PC-9 (cell line): ENCODE data around the gene CIRBP. TPM values are rescaled to one million over a fixed set of nuclear protein-coding genes. Genes with fewer than 3 reads are reported as not detected.
A peak's percentile ranks its signal among the peaks of the same experiment; 100 is the strongest.

Experiments
- BruUV-seq: library from RNA; stranded (reverse); fragments of 400-500 nt; replicated peaks from 2 replicates; lab custom pipeline; 2021; lab: Mats Ljungman, UMichigan
- CTCF ChIA-PET: fragments of 300-600 bp; sonication (Branson Sonifier 250); formaldehyde crosslinking; loops from one replicate; lab custom pipeline; 2022; ENCODE audit warnings: antibody characterized with exemption; lab: Charles Lee
- POLR2A ChIA-PET: fragments of 300-600 bp; sonication (Branson Sonifier 250); formaldehyde crosslinking; loops from one replicate; lab custom pipeline; 2022; ENCODE audit warnings: antibody characterized with exemption; ENCODE audit not compliant: unreplicated experiment; lab: Charles Lee
- DNase-seq, 2 experiments: peaks; one replicate each; pipeline versions ENCODE4 v3.0.0 to v3.0.0-alpha.2; 2015 to 2022; ENCODE audit warnings: mixed read lengths in 1 of 2
- H2AFZ ChIP-seq: fragments of 200-600 bp; sonication (generic); 2 replicates; pipeline ENCODE4 v1.8.1; 2017; ENCODE audit warnings: antibody characterized with exemption
- H3F3A ChIP-seq: fragments of 200-600 bp; sonication (generic); 2 replicates; pipeline ENCODE4 v1.8.1; 2017; ENCODE audit warnings: antibody characterized with exemption, mild to moderate bottlenecking, low read depth; ENCODE audit not compliant: insufficient read depth
- H3K27ac ChIP-seq: fragments of 200-600 bp; sonication (generic); 2 replicates; pipeline ENCODE4 v1.6.1; 2016; ENCODE audit warnings: mixed run types
- H3K27me3 ChIP-seq: fragments of 200-600 bp; sonication (generic); 2 replicates; pipeline ENCODE4 v1.6.1; 2016; ENCODE audit warnings: low read depth, mixed run types; ENCODE audit not compliant: insufficient read depth
- H3K36me3 ChIP-seq: fragments of 200-600 bp; sonication (generic); 2 replicates; pipeline ENCODE4 v1.6.1; 2016; ENCODE audit warnings: low read depth, mixed run types
- H3K4me1 ChIP-seq: fragments of 200-600 bp; sonication (generic); replicated peaks from 2 replicates; pipeline ENCODE4 v1.6.1; 2016; ENCODE audit warnings: mixed run types; ENCODE audit not compliant: insufficient read depth
- H3K4me2 ChIP-seq: fragments of 200-600 bp; sonication (generic); 2 replicates; pipeline ENCODE4 v1.6.1; 2017; ENCODE audit warnings: mixed run types
- H3K4me3 ChIP-seq: fragments of 200-600 bp; sonication (generic); 2 replicates; pipeline ENCODE4 v1.6.1; 2016; ENCODE audit warnings: mixed run types
- H3K79me2 ChIP-seq: fragments of 200-600 bp; sonication (generic); 2 replicates; pipeline ENCODE4 v1.6.1; 2017; ENCODE audit warnings: low read depth, mixed run types
- H3K9me2 ChIP-seq: fragments of 200-600 bp; sonication (generic); 2 replicates; pipeline ENCODE4 v1.8.1; 2017; ENCODE audit warnings: mild to moderate bottlenecking; ENCODE audit not compliant: insufficient read depth
- H3K9me3 ChIP-seq: fragments of 200-600 bp; sonication (generic); 2 replicates; pipeline ENCODE4 v1.8.1; 2016; ENCODE audit warnings: low read depth; ENCODE audit not compliant: insufficient read depth
- H4K20me1 ChIP-seq: fragments of 200-600 bp; sonication (generic); 2 replicates; pipeline ENCODE4 v1.8.1; 2017; ENCODE audit not compliant: insufficient read depth
- EZH2 ChIP-seq: fragments of 200-600 bp; sonication (generic); IDR thresholded peaks from 2 replicates; pipeline ENCODE4 v1.8.0; 2017; ENCODE audit warnings: antibody characterized with exemption, low read depth
- intact Hi-C: fragments of 100-400 bp; cut with micrococcal nuclease; formaldehyde crosslinking; loops from one replicate; pipeline ENCODE4 v1.10.0; 2022; ENCODE audit not compliant: unreplicated experiment
- total RNA-seq: library from RNA; stranded (reverse); gene quantifications from 2 replicates; pipeline ENCODE4 v1.2.3, GENCODE V29; 2021
- TF ChIP-seq, protein P1 (sequence below): fragments of 200-600 bp; sonication (generic); conservative IDR thresholded peaks from 2 replicates; pipeline ENCODE4 v1.6.1; 2017; ENCODE audit warnings: mixed run types, antibody characterized with exemption, mild to moderate bottlenecking, moderate library complexity

Gene CIRBP
- total RNA-seq, 1 experiment from 2014 or later: 86.9 TPM

DNA sequence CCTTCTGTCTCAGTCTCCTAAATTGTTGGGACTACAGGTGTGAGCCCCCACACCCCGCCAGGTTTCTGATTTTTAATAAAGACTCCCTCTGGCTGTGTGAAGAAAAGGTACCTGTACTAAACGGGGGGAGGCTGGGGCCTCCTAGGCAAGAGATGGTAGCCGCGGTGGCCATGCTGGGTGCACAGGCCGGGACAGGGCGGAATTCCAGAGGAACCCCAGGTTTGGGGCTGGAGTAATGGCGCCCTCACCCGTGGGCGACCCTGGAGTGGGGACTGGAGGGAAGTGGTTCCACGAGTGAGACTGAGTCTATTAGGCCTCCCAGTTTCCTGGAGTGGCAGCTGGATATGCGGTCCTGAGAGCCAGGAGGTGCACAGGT is 29.7 kb upstream of the CIRBP start:
- Histone ChIP-seq H3K4me1 (peaks cover 17% of the 10 kb centered on the region), H3K9me3 (no peaks in the 10 kb centered on the region), H3K4me3 (no peak overlapping the region), H3K79me2 (peaks cover 9% of the 10 kb centered on the region), H3F3A (peaks cover 27% of the 10 kb centered on the region; the same call in 1 of the 2 replicates), H3K27me3 (no peaks in the 10 kb centered on the region), H4K20me1 (no peaks in the 10 kb centered on the region), H3K4me2 (0 out of 2 replicates have a peak overlapping the region, but pooled peaks have one; percentile 78), H3K36me3 (no peaks in the 10 kb centered on the region), H3K27ac (no peak overlapping the region), H3K9me2 (no peaks in the 10 kb centered on the region), H2AFZ (no peak overlapping the region)
- intact Hi-C loops: no loop called here
- DNase-seq: no peak
- CTCF ChIA-PET: no interaction called here
- BruUV-seq: no TSS peak
- POLR2A ChIA-PET: no interaction called here
- TF ChIP-seq, protein P1, sequence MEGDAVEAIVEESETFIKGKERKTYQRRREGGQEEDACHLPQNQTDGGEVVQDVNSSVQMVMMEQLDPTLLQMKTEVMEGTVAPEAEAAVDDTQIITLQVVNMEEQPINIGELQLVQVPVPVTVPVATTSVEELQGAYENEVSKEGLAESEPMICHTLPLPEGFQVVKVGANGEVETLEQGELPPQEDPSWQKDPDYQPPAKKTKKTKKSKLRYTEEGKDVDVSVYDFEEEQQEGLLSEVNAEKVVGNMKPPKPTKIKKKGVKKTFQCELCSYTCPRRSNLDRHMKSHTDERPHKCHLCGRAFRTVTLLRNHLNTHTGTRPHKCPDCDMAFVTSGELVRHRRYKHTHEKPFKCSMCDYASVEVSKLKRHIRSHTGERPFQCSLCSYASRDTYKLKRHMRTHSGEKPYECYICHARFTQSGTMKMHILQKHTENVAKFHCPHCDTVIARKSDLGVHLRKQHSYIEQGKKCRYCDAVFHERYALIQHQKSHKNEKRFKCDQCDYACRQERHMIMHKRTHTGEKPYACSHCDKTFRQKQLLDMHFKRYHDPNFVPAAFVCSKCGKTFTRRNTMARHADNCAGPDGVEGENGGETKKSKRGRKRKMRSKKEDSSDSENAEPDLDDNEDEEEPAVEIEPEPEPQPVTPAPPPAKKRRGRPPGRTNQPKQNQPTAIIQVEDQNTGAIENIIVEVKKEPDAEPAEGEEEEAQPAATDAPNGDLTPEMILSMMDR: no peak
- TF ChIP-seq EZH2: no peak

DNA sequence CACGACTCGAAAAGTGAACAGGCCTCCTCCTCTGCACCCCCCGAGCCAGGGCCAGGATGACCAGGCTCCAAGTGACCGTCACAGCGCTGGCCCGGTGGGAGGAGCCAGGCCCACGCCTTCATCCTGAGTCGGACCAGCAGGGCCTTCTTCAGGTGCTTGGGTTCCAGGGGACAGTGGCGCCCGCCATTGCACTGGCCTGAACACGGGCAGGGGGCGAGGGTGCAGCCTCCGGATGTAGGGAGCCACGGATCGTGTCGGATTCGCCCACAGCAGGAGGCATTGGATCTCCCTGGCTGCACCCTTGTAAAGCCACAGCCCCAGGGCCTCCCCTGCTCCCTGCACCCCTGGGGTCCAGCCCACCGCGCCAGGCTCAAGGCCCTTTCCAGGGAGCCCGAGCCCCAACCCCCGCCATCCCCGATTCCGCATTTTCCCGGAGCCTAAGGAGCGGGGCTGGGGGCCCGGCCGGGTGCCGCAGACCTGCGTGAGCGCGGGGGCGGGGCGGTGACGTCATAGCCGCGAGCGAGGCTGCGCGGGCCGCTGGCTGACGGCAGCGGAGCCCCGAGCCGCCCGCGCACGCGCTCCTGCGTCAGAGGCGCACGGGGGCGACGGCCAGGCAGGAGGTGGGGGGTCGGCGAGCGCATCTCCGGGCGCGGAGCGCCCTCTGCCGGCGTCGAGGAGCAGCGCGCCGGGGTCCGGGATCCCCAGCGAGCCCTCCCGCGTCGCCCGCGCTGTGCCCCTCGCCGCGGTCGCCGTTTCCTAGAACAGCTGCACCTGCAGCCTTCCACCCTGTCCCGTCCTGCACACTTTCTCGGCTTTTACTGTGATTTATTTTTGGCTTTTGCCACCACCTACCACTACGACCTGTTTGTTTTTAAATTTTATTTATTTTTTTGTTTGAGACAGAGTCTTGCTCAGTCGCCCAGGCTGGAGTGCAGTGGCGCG is 29.1 kb upstream of the CIRBP start:
- Histone ChIP-seq H3K9me3 (no peaks in the 10 kb centered on the region), H3K27me3 (no peaks in the 10 kb centered on the region), H4K20me1 (no peaks in the 10 kb centered on the region), H3K79me2 (peaks cover 9% of the 10 kb centered on the region), H3K4me2 (peak overlapping the region; percentile 78), H2AFZ (no peak overlapping the region), H3K36me3 (no peaks in the 10 kb centered on the region), H3K9me2 (no peaks in the 10 kb centered on the region), H3K27ac (no peak overlapping the region), H3K4me1 (peaks cover 23% of the 10 kb centered on the region), H3K4me3 (peak overlapping the region; percentile 73), H3F3A (peaks cover 27% of the 10 kb centered on the region; the same call in 1 of the 2 replicates)
- no TSS peak for BruUV-seq
- POLR2A ChIA-PET: no interaction called here
- TF ChIP-seq EZH2: no peak
- TF ChIP-seq, protein P1: peak; percentile 53
- CTCF ChIA-PET: interaction anchor here (0.6 kb wide), 1 partner anchor 210 kb away, joined by 4 read pairs; no protein-coding TSS in a partner anchor
- DNase-seq: peak; percentile 43 to 85
- intact Hi-C loops: loop anchor here (1.0 kb wide), 1 partner anchor 319 kb away; no protein-coding TSS in a partner anchor

GRCh38 chr19:1240925-1241324 is 28.2 kb upstream of the CIRBP start:
- Histone ChIP-seq H3F3A (peaks cover 27% of the 10 kb centered on the region; the same call in 1 of the 2 replicates), H2AFZ (no peak overlapping the region), H3K27ac (no peak overlapping the region), H4K20me1 (no peaks in the 10 kb centered on the region), H3K79me2 (peaks cover 9% of the 10 kb centered on the region), H3K4me1 (peaks cover 25% of the 10 kb centered on the region), H3K36me3 (no peaks in the 10 kb centered on the region), H3K4me3 (peak overlapping the region; percentile 73), H3K27me3 (no peaks in the 10 kb centered on the region), H3K4me2 (peak overlapping the region; percentile 78), H3K9me2 (no peaks in the 10 kb centered on the region), H3K9me3 (no peaks in the 10 kb centered on the region)
- ChIA-PET POLR2A (interaction anchor here (0.5 to 0.7 kb wide), 2 partner anchors 8 to 24 kb away, joined by 3 to 5 read pairs; no protein-coding TSS in a partner anchor), CTCF (interaction anchor here (0.5 to 0.6 kb wide), 2 partner anchors 211 to 734 kb away, joined by 3 to 4 read pairs; no protein-coding TSS in a partner anchor)
- intact Hi-C loops: loop anchor here (1.0 kb wide), 1 partner anchor 320 kb away; no protein-coding TSS in a partner anchor
- TF ChIP-seq EZH2: no peak
- TF ChIP-seq, protein P1: no peak
- no TSS peak for BruUV-seq
- no peak for DNase-seq
